Measurements from ENCODE around the gene NR6A1. TPM values are rescaled to one million over a fixed set of nuclear protein-coding genes. Genes with fewer than 3 reads are reported as not detected.

Gene NR6A1
- total RNA-seq, 1 experiment from 2014 or later: 164 TPM

- H3K36me3 Mint-ChIP-seq: no peaks in the 10 kb centered on the region
- no peaks in the 10 kb centered on the region for H3K27me3 Mint-ChIP-seq (ENCODE audit: low read depth)
- ATAC-seq (no peak), DNase-seq (ENCODE audit: low spot score) (no peak)
- no peaks in the 10 kb centered on the region for H3K9me3 Mint-ChIP-seq
- H3K4me1 Mint-ChIP-seq: peaks cover 6% of the 10 kb centered on the region
- H3K4me3 Mint-ChIP-seq: no peak overlapping the region
- ChIA-PET POLR2A (interaction anchor here (0.5 to 0.6 kb wide), 2 partner anchors 77 to 628 kb away, joined by 3 read pairs; no protein-coding TSS in a partner anchor), CTCF (no interaction called here)
- H3K27ac Mint-ChIP-seq: no peak overlapping the region
- TF ChIP-seq NR1H2 (CRISPR knock-in tag; IDR thresholded peaks at IDR 0.05) (no peak), ATF6 (CRISPR knock-in tag; IDR thresholded peaks at IDR 0.05) (no peak), NFE2L1 (CRISPR knock-in tag; IDR thresholded peaks at IDR 0.05) (no peak), MYBL2 (CRISPR knock-in tag; IDR thresholded peaks at IDR 0.05) (no peak), SMAD4 (CRISPR knock-in tag; IDR thresholded peaks at IDR 0.05) (no peak), RELA (CRISPR knock-in tag; IDR thresholded peaks at IDR 0.05; ENCODE audit: borderline replicate concordance) (no peak), HMGA2 (CRISPR knock-in tag; IDR thresholded peaks at IDR 0.05) (no peak), ZNF121 (CRISPR knock-in tag; IDR thresholded peaks at IDR 0.05) (no peak), GTF2I (CRISPR knock-in tag; conservative IDR thresholded peaks at IDR 0.05) (no peak), STAT6 (CRISPR knock-in tag; conservative IDR thresholded peaks at IDR 0.05; ENCODE audit: low read depth) (no peak)
- TF ChIP-seq, protein P1, sequence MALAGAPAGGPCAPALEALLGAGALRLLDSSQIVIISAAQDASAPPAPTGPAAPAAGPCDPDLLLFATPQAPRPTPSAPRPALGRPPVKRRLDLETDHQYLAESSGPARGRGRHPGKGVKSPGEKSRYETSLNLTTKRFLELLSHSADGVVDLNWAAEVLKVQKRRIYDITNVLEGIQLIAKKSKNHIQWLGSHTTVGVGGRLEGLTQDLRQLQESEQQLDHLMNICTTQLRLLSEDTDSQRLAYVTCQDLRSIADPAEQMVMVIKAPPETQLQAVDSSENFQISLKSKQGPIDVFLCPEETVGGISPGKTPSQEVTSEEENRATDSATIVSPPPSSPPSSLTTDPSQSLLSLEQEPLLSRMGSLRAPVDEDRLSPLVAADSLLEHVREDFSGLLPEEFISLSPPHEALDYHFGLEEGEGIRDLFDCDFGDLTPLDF (CRISPR knock-in tag; IDR thresholded peaks at IDR 0.05): no peak
- TF ChIP-seq, protein P2, sequence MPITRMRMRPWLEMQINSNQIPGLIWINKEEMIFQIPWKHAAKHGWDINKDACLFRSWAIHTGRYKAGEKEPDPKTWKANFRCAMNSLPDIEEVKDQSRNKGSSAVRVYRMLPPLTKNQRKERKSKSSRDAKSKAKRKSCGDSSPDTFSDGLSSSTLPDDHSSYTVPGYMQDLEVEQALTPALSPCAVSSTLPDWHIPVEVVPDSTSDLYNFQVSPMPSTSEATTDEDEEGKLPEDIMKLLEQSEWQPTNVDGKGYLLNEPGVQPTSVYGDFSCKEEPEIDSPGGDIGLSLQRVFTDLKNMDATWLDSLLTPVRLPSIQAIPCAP (CRISPR knock-in tag; IDR thresholded peaks at IDR 0.05): no peak
- TF ChIP-seq, protein P3, sequence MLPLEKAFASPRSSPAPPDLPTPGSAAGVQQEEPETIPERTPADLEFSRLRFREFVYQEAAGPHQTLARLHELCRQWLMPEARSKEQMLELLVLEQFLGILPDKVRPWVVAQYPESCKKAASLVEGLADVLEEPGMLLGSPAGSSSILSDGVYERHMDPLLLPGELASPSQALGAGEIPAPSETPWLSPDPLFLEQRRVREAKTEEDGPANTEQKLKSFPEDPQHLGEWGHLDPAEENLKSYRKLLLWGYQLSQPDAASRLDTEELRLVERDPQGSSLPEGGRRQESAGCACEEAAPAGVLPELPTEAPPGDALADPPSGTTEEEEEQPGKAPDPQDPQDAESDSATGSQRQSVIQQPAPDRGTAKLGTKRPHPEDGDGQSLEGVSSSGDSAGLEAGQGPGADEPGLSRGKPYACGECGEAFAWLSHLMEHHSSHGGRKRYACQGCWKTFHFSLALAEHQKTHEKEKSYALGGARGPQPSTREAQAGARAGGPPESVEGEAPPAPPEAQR (CRISPR knock-in tag; IDR thresholded peaks at IDR 0.05): no peak
Measured at GRCh38 chr9:124666642-124667041, 104.5 kb downstream of the NR6A1 start.

- Mint-ChIP-seq H3K27me3 (ENCODE audit: low read depth) (no peaks in the 10 kb centered on the region), H3K36me3 (no peaks in the 10 kb centered on the region), H3K27ac (no peak overlapping the region), H3K4me3 (no peak overlapping the region), H3K4me1 (peaks cover 14% of the 10 kb centered on the region), H3K9me3 (no peaks in the 10 kb centered on the region)
- DNase-seq (ENCODE audit: low spot score) (no peak), ATAC-seq (no peak)
- ChIA-PET CTCF (no interaction called here), POLR2A (no interaction called here)
- TF ChIP-seq, protein P4, sequence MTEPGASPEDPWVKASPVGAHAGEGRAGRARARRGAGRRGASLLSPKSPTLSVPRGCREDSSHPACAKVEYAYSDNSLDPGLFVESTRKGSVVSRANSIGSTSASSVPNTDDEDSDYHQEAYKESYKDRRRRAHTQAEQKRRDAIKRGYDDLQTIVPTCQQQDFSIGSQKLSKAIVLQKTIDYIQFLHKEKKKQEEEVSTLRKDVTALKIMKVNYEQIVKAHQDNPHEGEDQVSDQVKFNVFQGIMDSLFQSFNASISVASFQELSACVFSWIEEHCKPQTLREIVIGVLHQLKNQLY (CRISPR knock-in tag; IDR thresholded peaks at IDR 0.05): no peak
- TF ChIP-seq, protein P3 (CRISPR knock-in tag; IDR thresholded peaks at IDR 0.05): no peak
- TF ChIP-seq GTF2I (CRISPR knock-in tag; conservative IDR thresholded peaks at IDR 0.05) (no peak), AR (CRISPR knock-in tag; IDR thresholded peaks at IDR 0.05) (no peak), ATF1 (CRISPR knock-in tag; IDR thresholded peaks at IDR 0.05) (no peak), NR1H2 (CRISPR knock-in tag; IDR thresholded peaks at IDR 0.05) (no peak)
Measured at GRCh38 chr9:124665391-124666058, 105.6 kb downstream of the NR6A1 start.

Measured in WTC11 (cell line).